PC-9 (cell line): ENCODE data around the gene COL5A1. TPM values are rescaled to one million over a fixed set of nuclear protein-coding genes. Genes with fewer than 3 reads are reported as not detected.

ENCODE experiments used
- BruUV-seq: library from RNA; stranded (reverse); fragments of 400-500 nt; replicated peaks from 2 replicates; lab custom pipeline; 2021; lab: Mats Ljungman, UMichigan
- CTCF ChIA-PET: fragments of 300-600 bp; sonication (Branson Sonifier 250); formaldehyde crosslinking; loops from one replicate; lab custom pipeline; 2022; ENCODE audit warnings: antibody characterized with exemption; lab: Charles Lee
- POLR2A ChIA-PET: fragments of 300-600 bp; sonication (Branson Sonifier 250); formaldehyde crosslinking; loops from one replicate; lab custom pipeline; 2022; ENCODE audit warnings: antibody characterized with exemption; ENCODE audit not compliant: unreplicated experiment; lab: Charles Lee
- DNase-seq, 2 experiments: peaks; one replicate each; pipeline versions ENCODE4 v3.0.0 to v3.0.0-alpha.2; 2015 to 2022; ENCODE audit warnings: mixed read lengths in 1 of 2
- H2AFZ ChIP-seq: fragments of 200-600 bp; sonication (generic); 2 replicates; pipeline ENCODE4 v1.8.1; 2017; ENCODE audit warnings: antibody characterized with exemption
- H3F3A ChIP-seq: fragments of 200-600 bp; sonication (generic); 2 replicates; pipeline ENCODE4 v1.8.1; 2017; ENCODE audit warnings: antibody characterized with exemption, mild to moderate bottlenecking, low read depth; ENCODE audit not compliant: insufficient read depth
- H3K27ac ChIP-seq: fragments of 200-600 bp; sonication (generic); 2 replicates; pipeline ENCODE4 v1.6.1; 2016; ENCODE audit warnings: mixed run types
- H3K27me3 ChIP-seq: fragments of 200-600 bp; sonication (generic); 2 replicates; pipeline ENCODE4 v1.6.1; 2016; ENCODE audit warnings: low read depth, mixed run types; ENCODE audit not compliant: insufficient read depth
- H3K36me3 ChIP-seq: fragments of 200-600 bp; sonication (generic); 2 replicates; pipeline ENCODE4 v1.6.1; 2016; ENCODE audit warnings: low read depth, mixed run types
- H3K4me1 ChIP-seq: fragments of 200-600 bp; sonication (generic); replicated peaks from 2 replicates; pipeline ENCODE4 v1.6.1; 2016; ENCODE audit warnings: mixed run types; ENCODE audit not compliant: insufficient read depth
- H3K4me2 ChIP-seq: fragments of 200-600 bp; sonication (generic); 2 replicates; pipeline ENCODE4 v1.6.1; 2017; ENCODE audit warnings: mixed run types
- H3K4me3 ChIP-seq: fragments of 200-600 bp; sonication (generic); 2 replicates; pipeline ENCODE4 v1.6.1; 2016; ENCODE audit warnings: mixed run types
- H3K79me2 ChIP-seq: fragments of 200-600 bp; sonication (generic); 2 replicates; pipeline ENCODE4 v1.6.1; 2017; ENCODE audit warnings: low read depth, mixed run types
- H3K9me2 ChIP-seq: fragments of 200-600 bp; sonication (generic); 2 replicates; pipeline ENCODE4 v1.8.1; 2017; ENCODE audit warnings: mild to moderate bottlenecking; ENCODE audit not compliant: insufficient read depth
- H3K9me3 ChIP-seq: fragments of 200-600 bp; sonication (generic); 2 replicates; pipeline ENCODE4 v1.8.1; 2016; ENCODE audit warnings: low read depth; ENCODE audit not compliant: insufficient read depth
- H4K20me1 ChIP-seq: fragments of 200-600 bp; sonication (generic); 2 replicates; pipeline ENCODE4 v1.8.1; 2017; ENCODE audit not compliant: insufficient read depth
- CTCF ChIP-seq: fragments of 200-600 bp; sonication (generic); conservative IDR thresholded peaks from 2 replicates; pipeline ENCODE4 v1.6.1; 2017; ENCODE audit warnings: mixed run types, antibody characterized with exemption, mild to moderate bottlenecking, moderate library complexity
- EZH2 ChIP-seq: fragments of 200-600 bp; sonication (generic); IDR thresholded peaks from 2 replicates; pipeline ENCODE4 v1.8.0; 2017; ENCODE audit warnings: antibody characterized with exemption, low read depth
- intact Hi-C: fragments of 100-400 bp; cut with micrococcal nuclease; formaldehyde crosslinking; loops from one replicate; pipeline ENCODE4 v1.10.0; 2022; ENCODE audit not compliant: unreplicated experiment
- total RNA-seq: library from RNA; stranded (reverse); gene quantifications from 2 replicates; pipeline ENCODE4 v1.2.3, GENCODE V29; 2021

COL5A1 gene
- total RNA-seq, 1 experiment from 2014 or later: 15.2 TPM

GRCh38 chr9:134692573-134692860 lies 50.9 kb downstream of the COL5A1 start:
- CTCF ChIA-PET: no interaction called here
- TF ChIP-seq EZH2: no peak
- no peak for TF ChIP-seq CTCF
- intact Hi-C loops: no loop called here

GRCh38 chr9:134693011-134693410 lies 51.4 kb downstream of the COL5A1 start:
- no peaks in the 10 kb centered on the region for H3K79me2 ChIP-seq
- no peak overlapping the region for H2AFZ ChIP-seq
- no peaks in the 10 kb centered on the region for H3F3A ChIP-seq
- DNase-seq: no peak
- H3K9me3 ChIP-seq: no peaks in the 10 kb centered on the region
- H3K27me3 ChIP-seq: peaks cover 58% of the 10 kb centered on the region
- no TSS peak for BruUV-seq
- H3K27ac ChIP-seq: no peak overlapping the region
- H3K36me3 ChIP-seq: no peaks in the 10 kb centered on the region
- H3K4me1 ChIP-seq: no peaks in the 10 kb centered on the region
- intact Hi-C loops: no loop called here
- no peak overlapping the region for H3K4me3 ChIP-seq
- no peaks in the 10 kb centered on the region for H3K9me2 ChIP-seq
- H4K20me1 ChIP-seq: no peaks in the 10 kb centered on the region
- ChIA-PET CTCF (no interaction called here), POLR2A (no interaction called here)
- no peak overlapping the region for H3K4me2 ChIP-seq
- no peak for TF ChIP-seq CTCF
- TF ChIP-seq EZH2: no peak

More at GRCh38 chr9:134692573-134692860, 50.9 kb downstream of the COL5A1 start:
- H2AFZ ChIP-seq: no peak overlapping the region
- H3K9me2 ChIP-seq: no peaks in the 10 kb centered on the region
- H4K20me1 ChIP-seq: no peaks in the 10 kb centered on the region
- no peak overlapping the region for H3K27ac ChIP-seq
- H3K4me1 ChIP-seq: no peaks in the 10 kb centered on the region
- no peaks in the 10 kb centered on the region for H3K79me2 ChIP-seq
- POLR2A ChIA-PET: no interaction called here
- H3K9me3 ChIP-seq: no peaks in the 10 kb centered on the region
- peaks cover 63% of the 10 kb centered on the region for H3K27me3 ChIP-seq
- H3K4me2 ChIP-seq: no peak overlapping the region
- H3K36me3 ChIP-seq: no peaks in the 10 kb centered on the region
- H3K4me3 ChIP-seq: no peak overlapping the region
- no peak for DNase-seq
- BruUV-seq: no TSS peak
- no peaks in the 10 kb centered on the region for H3F3A ChIP-seq

GRCh38 chr9:134693641-134694367 lies 52.2 kb downstream of the COL5A1 start:
- H3K79me2 ChIP-seq: no peaks in the 10 kb centered on the region
- CTCF ChIA-PET: no interaction called here

More at GRCh38 chr9:134693641-134694367, 52.2 kb downstream of the COL5A1 start:
- no peaks in the 10 kb centered on the region for H3K4me1 ChIP-seq
- POLR2A ChIA-PET: no interaction called here
- TF ChIP-seq CTCF: no peak
- TF ChIP-seq EZH2: no peak
- BruUV-seq: no TSS peak
- H3K4me3 ChIP-seq: no peak overlapping the region
- H2AFZ ChIP-seq: no peak overlapping the region
- DNase-seq: no peak
- H3K4me2 ChIP-seq: no peak overlapping the region
- intact Hi-C loops: no loop called here
- H3K9me2 ChIP-seq: no peaks in the 10 kb centered on the region
- H3K36me3 ChIP-seq: no peaks in the 10 kb centered on the region
- H3F3A ChIP-seq: no peaks in the 10 kb centered on the region
- no peaks in the 10 kb centered on the region for H3K9me3 ChIP-seq
- H4K20me1 ChIP-seq: no peaks in the 10 kb centered on the region
- peaks cover 53% of the 10 kb centered on the region for H3K27me3 ChIP-seq
- no peak overlapping the region for H3K27ac ChIP-seq
